Hepatocyte (in vitro differentiated cells): ENCODE results near the gene TNFRSF14.

Experiments used
- CTCF ChIP-seq: fragments of 200-600 bp; sonication (generic); IDR thresholded peaks from 2 replicates; pipeline ENCODE4 v1.5.1; 2016; ENCODE audit warnings: antibody characterized with exemption, mild to moderate bottlenecking; ENCODE audit not compliant: poor library complexity
- EZH2 ChIP-seq: fragments of 200-600 bp; sonication (generic); IDR thresholded peaks from 2 replicates; pipeline ENCODE4 v1.6.1; 2016; ENCODE audit warnings: antibody characterized with exemption, mild to moderate bottlenecking, borderline replicate concordance

GRCh38 chr1:2591581-2592261 lies 35.5 kb downstream of the TNFRSF14 start:
- TF ChIP-seq CTCF, result no peak
- no peak for TF ChIP-seq EZH2
